ENCODE data around the gene SCAP.
"Not testable (repeated sequence)": the region's sequence is repeated elsewhere in the genome, so short reads cannot be mapped to it uniquely, and the experiment has no call there.

Gene SCAP

DNA sequence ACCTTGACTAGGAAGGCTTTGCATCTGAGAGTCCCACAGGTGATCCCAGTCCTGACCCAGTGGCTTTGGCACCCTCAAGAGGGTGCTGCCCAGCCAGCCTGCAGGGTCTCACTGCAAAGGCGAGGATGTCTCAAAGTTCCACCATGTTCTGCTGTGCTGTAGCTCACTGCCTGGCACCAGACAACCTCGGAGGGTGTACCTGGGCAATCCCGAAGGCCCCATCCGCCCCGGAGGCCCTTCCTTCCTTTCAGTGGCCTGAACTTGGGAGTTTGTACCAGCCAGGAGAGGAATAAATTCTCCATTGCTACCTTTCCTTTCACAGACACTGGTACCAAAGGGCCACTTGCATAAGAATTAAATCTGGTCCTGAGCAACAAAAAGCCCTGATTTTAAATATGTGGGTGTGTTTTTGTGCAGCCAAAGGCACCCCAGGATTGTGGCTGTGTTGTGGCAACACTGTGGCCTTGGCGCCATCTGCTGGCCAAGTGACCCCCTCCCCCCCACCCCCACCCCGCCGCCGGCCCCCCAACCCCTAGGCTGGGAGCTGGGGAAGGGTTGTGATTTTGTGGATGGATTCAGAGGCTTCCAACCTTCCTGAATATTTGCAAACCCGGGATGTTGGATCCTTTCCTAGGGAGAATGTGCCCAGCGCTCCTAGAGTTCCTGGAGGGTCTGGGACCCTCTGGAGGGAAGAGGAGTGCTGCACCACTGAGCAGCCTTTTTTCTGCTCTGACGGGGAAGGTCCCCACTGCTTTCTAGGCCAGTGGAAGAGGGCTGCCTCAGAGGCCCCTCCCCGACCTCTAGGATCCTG, 104.6 kb downstream of the SCAP start:
- no peak overlapping the region for H3K27ac ChIP-seq
- in situ Hi-C loops (cut with HindIII; ENCODE audit: low pct_ligation_motif_present, low sequenced_read_pairs) = no loop called here

DNA sequence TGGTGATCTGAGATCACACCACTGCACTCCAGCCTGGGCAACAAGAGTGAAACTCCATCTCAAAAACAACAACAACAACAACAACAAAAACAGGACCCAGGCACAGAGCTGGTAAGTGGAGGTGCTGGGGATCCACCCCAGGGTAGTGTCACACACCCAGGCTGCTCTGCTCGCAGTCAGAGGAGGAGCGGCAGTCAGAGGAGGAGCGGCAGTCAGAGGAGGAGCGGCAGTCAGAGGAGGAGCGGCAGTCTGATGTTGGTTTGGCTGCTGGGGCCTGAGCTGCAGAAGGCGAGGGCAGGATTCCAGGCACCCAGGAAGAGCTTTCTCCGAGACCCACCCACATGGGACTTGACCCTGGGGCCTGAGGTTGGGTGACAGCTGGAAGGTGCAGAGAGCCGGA, 105.7 kb downstream of the SCAP start:
- H3K27ac ChIP-seq; H3K36me3 ChIP-seq (replicated peaks); DNase-seq; H3K4me3 ChIP-seq (ENCODE audit: low read depth, low read length); in situ Hi-C loops (cut with HindIII; ENCODE audit: low pct_ligation_motif_present, low sequenced_read_pairs); H3K27me3 ChIP-seq (replicated peaks): not testable (repeated sequence)

More for the DNA sequence above, 104.6 kb downstream of the SCAP start:
- Histone ChIP-seq H3K36me3 (replicated peaks) (no peaks in the 10 kb centered on the region), H3K27me3 (replicated peaks) (no peaks in the 10 kb centered on the region), H3K4me3 (ENCODE audit: low read depth, low read length) (no peak overlapping the region)
- DNase-seq = no peak
- TF ChIP-seq, protein P1, sequence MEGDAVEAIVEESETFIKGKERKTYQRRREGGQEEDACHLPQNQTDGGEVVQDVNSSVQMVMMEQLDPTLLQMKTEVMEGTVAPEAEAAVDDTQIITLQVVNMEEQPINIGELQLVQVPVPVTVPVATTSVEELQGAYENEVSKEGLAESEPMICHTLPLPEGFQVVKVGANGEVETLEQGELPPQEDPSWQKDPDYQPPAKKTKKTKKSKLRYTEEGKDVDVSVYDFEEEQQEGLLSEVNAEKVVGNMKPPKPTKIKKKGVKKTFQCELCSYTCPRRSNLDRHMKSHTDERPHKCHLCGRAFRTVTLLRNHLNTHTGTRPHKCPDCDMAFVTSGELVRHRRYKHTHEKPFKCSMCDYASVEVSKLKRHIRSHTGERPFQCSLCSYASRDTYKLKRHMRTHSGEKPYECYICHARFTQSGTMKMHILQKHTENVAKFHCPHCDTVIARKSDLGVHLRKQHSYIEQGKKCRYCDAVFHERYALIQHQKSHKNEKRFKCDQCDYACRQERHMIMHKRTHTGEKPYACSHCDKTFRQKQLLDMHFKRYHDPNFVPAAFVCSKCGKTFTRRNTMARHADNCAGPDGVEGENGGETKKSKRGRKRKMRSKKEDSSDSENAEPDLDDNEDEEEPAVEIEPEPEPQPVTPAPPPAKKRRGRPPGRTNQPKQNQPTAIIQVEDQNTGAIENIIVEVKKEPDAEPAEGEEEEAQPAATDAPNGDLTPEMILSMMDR (IDR thresholded peaks at IDR 0.05; ENCODE audit: low read depth, low read length, missing control alignments) = peak; percentile 43

DNA sequence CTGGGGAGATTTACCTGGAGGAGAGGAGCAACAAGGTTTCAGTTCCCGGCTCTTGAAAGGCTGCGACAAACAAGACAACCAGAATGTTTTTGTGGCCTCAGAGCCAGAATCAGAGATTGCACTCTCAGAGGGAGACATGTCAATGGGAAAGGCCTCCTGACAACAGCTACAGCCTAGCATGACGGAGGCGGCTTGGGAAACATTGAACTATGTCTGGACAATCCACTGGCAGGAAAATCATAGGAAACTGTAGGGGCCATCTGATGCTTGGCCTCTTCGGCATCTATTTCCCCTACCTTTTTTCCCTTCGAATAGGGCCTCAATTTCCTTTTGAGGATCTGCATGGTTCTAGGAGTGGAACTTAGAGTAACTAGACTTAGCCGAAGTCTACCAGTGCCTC, 108.1 kb downstream of the SCAP start:
- Histone ChIP-seq H3K27me3 (replicated peaks) (no peaks in the 10 kb centered on the region), H3K36me3 (replicated peaks) (no peaks in the 10 kb centered on the region), H3K27ac (no peak overlapping the region), H3K4me3 (ENCODE audit: low read depth, low read length) (no peak overlapping the region)
- TF ChIP-seq, protein P1 (IDR thresholded peaks at IDR 0.05; ENCODE audit: low read depth, low read length, missing control alignments) = no peak
- in situ Hi-C loops (cut with HindIII; ENCODE audit: low pct_ligation_motif_present, low sequenced_read_pairs) = no loop called here
- no peak for DNase-seq

DNA sequence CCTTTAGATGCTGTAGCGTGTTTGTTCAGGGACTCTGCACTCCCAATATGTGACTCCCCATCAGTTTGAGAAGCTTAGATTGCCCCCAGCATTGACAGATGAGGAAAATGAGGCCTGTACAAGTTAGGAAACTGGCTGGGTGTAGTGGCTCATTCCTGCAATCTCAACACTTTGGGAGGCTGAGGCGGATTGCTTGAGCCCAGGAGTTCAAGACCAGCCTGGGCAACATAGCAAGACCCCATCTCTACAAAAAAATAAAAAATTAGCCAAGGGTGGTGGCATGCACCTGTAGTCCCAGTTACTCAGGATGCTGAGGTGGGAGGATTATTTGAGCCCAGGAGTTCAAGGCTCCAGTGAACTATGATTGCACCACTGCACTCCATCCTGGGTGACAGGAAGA, 108.9 kb downstream of the SCAP start:
- Histone ChIP-seq H3K27ac (no peak overlapping the region), H3K36me3 (replicated peaks) (no peaks in the 10 kb centered on the region), H3K4me3 (ENCODE audit: low read depth, low read length) (no peak overlapping the region), H3K27me3 (replicated peaks) (no peaks in the 10 kb centered on the region)
- DNase-seq = no peak
- in situ Hi-C loops (cut with HindIII; ENCODE audit: low pct_ligation_motif_present, low sequenced_read_pairs) = no loop called here
- TF ChIP-seq, protein P1 (IDR thresholded peaks at IDR 0.05; ENCODE audit: low read depth, low read length, missing control alignments) = no peak

DNA sequence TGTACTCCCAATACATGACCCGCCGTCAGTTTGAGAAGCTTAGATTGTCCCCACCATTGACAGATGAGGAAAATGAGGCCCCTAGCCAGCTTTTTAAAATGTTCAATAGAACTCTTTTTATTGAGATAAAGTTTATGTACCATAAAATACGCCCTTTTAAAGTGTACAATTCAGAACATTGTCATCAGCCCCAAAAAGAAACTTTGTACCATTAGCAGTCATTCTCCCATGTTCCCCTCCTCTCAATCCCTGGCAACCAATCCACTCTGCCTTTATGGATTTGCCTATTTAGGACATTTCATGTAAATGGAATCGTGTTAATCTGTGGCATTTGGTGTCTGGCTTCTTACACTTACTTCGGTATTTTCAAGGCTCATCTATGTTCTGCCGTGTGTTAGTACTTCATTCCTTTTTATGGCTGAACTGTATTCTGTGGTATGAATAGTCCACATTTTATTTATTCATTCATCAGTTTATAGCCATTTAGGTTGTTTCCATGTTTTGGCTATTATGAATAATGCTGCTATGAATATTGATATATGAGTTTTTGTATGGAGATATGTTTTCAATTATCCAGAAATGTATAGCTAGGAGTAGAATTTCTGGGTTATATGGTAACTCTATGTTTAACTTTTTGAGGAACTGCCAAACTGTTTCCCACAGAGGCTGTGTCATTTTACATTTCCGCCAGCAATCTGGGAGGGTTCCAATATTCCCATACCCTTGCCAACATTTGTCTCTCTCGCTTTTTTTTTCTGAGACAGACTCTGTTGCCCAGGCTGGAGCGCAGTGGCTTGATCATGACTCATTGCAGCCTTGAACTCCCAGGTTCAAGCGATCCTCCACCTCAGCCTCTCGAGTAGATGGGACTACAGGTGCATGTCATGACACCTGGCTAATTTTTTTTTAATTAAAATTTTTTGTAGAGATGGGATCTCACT, 110.3 kb downstream of the SCAP start:
- H3K27ac ChIP-seq = no peak overlapping the region
- TF ChIP-seq, protein P1 (IDR thresholded peaks at IDR 0.05; ENCODE audit: low read depth, low read length, missing control alignments) = no peak
- in situ Hi-C loops (cut with HindIII; ENCODE audit: low pct_ligation_motif_present, low sequenced_read_pairs) = no loop called here
- no peaks in the 10 kb centered on the region for H3K36me3 ChIP-seq (replicated peaks)
- DNase-seq = peak; percentile 28
- H3K4me3 ChIP-seq (ENCODE audit: low read depth, low read length) = no peak overlapping the region
- no peaks in the 10 kb centered on the region for H3K27me3 ChIP-seq (replicated peaks)

Measured in brain microvascular endothelial cell (primary cell).